AG10803 (cell line): ENCODE data around the gene DOCK3.
A peak's percentile ranks its signal among the peaks of the same experiment; 100 is the strongest.
"Not testable (repeated sequence)": the region's sequence is repeated elsewhere in the genome, so short reads cannot be mapped to it uniquely, and the experiment has no call there.

Experiments used
- DNase-seq: peaks from one replicate; pipeline ENCODE4 v3.0.0; 2010; ENCODE audit warnings: low read depth
- H3K4me3 ChIP-seq: 2 replicates; pipeline ENCODE4 v1.5.1; 2011; ENCODE audit warnings: mild to moderate bottlenecking, low read length, control low read depth
- CTCF ChIP-seq: conservative IDR thresholded peaks from 2 replicates; pipeline ENCODE4 v1.5.1; 2011; ENCODE audit warnings: mild to moderate bottlenecking, low read length, control low read depth, inconsistent platforms

The DOCK3 gene

GRCh38 chr3:50675179-50676030 lies 678 bp downstream of the DOCK3 start:
- DNase-seq: no peak
- peak overlapping the region; percentile 29 for H3K4me3 ChIP-seq
- TF ChIP-seq CTCF: no peak

GRCh38 chr3:50676031-50676705 lies 1.4 kb downstream of the DOCK3 start:
- DNase-seq: no peak
- no peak overlapping the region for H3K4me3 ChIP-seq
- TF ChIP-seq CTCF: no peak

- H3K4me3 ChIP-seq: no peak overlapping the region
- TF ChIP-seq CTCF: no peak
- no peak for DNase-seq
Observed at GRCh38 chr3:50687127-50687751, 12.5 kb downstream of the DOCK3 start.

- no peak for DNase-seq
- TF ChIP-seq CTCF: no peak
- H3K4me3 ChIP-seq: no peak overlapping the region
Observed at GRCh38 chr3:50687916-50688315, 13.2 kb downstream of the DOCK3 start.

GRCh38 chr3:50688602-50689001 lies 13.9 kb downstream of the DOCK3 start:
- not testable (repeated sequence) for DNase-seq, H3K4me3 ChIP-seq

GRCh38 chr3:50689558-50689957 lies 14.8 kb downstream of the DOCK3 start:
- no peak overlapping the region for H3K4me3 ChIP-seq
- DNase-seq: no peak
- no peak for TF ChIP-seq CTCF

GRCh38 chr3:50695031-50695430 lies 20.3 kb downstream of the DOCK3 start:
- TF ChIP-seq CTCF: no peak
- H3K4me3 ChIP-seq: no peak overlapping the region
- no peak for DNase-seq
